ENCODE results near the gene EYA3.

EYA3 gene

GRCh38 chr1:27935721-27936120 lies 152.7 kb downstream of the EYA3 start:
- no peak for DNase-seq

- no peak for DNase-seq
Observed at GRCh38 chr1:27934818-27935549, 153.4 kb downstream of the EYA3 start, which contains the start of gene SMPDL3B. SMPDL3B (plus strand) TSS chr1:27935000; CDS start chr1:27935184, 184 bp downstream.

- no peak for DNase-seq
Observed at GRCh38 chr1:27931759-27932158, 156.7 kb downstream of the EYA3 start.

GRCh38 chr1:27931184-27931583 lies 157.2 kb downstream of the EYA3 start:
- no peak for DNase-seq

DNA sequence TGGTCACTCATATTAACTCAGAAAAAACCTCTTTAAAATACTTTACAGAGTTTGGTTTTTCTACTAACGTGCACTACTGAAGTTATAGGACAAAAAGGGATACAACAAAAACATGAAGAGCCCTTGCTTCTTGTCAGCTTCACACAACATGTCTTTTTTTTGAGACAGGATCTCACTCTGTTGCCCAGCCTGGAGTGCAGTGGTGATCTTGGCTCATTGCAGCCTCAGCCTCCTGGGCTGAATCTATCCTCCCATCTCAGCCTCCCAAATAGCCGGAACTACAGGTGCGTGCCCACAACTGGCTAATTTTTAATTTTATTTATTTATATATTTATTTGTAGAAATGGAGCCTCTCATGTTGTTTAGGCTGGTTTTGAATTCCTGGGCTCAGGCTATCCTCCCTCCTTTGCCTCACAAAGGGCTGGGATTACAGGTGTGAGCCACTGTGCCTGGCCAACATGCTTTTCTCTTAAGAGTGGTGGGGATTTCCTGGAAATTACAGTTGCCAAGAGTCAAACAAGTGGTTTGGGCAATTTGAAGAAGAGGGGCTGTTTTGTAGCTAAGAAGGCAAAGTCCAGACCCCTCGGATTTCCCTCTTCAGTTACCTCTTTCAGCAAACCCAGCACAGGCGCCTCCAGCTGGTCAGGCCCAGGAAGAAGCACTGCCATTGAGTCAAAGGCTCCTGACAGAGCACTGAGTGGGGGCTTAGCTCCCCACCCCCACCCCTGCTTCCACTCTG lies 160.0 kb downstream of the EYA3 start:
- no peak for DNase-seq

DNA sequence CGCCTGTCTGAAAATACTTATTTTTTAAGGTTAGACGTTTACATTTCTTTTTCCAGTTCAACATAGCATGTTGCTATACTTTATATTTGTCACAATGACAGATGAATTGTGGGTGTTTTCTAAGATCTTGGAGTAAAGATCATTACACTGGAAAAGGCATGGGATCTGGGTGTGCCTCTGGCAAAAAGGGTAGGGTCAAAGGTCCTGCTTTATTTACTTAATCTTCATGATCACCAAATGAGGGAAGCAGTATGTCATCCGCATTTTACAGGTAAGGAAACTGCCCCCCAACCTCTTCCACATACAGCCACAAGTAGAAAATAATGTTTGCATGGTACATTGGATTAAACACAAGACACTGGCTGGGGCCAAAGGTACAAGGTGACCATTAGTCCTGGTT lies 166.1 kb downstream of the EYA3 start:
- no peak for DNase-seq
